Fibroblast of lung (primary cell): ENCODE data around the gene SIX5.

Experiments used
- CTCF ChIP-seq, 2 donors: IDR thresholded peaks in 1 of 2; conservative IDR thresholded peaks in 1 of 2; 1 replicate in 1 of 2; 2 replicates in 1 of 2; pipeline ENCODE4 v1.5.1; 2011 to 2012; ENCODE audit warnings: low read length in 2 of 2, control low read depth in 1 of 2, inconsistent platforms in 1 of 2, low read depth in 1 of 2, mild to moderate bottlenecking in 1 of 2
- EZH2 ChIP-seq: IDR thresholded peaks from 2 replicates; pipeline ENCODE4 v1.5.1; 2012; ENCODE audit warnings: low read length, control low read depth, mild to moderate bottlenecking; ENCODE audit errors: missing control alignments

DNA sequence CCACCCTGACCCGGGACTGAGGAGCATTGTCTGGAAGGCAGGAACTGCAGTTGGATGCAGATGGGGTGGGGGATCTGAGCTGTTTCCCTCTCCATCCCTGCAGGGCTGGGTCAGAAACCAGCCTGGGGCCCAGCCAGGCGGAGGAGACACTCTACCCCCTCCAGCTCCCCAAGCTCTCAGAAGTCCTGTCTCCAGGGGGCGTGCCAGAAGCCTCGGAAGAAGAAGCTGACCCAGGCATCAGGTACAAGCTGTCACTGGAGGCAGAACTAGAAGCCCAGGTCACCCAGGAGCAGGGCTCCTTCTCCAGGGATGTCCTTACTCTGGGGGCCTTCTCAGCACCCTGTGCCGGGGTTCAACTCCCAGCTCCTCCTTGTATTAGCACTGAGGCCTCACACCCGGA, 15.5 kb downstream of the SIX5 start:
- no peak for TF ChIP-seq CTCF (conservative IDR thresholded peaks at IDR 0.05 in 1 of 2, IDR thresholded peaks at IDR 0.05 in 1 of 2; ENCODE audit: low read depth in 1 of 2, low read length in 2 of 2)
- TF ChIP-seq EZH2 = no peak
